HG03469 (cell line): ENCODE results near the gene WDR90.

Experiments
- ATAC-seq: cut with Tn5 transposase; IDR thresholded peaks from one replicate; pipeline ENCODE4 v1.9.1; 2021; ENCODE audit warnings: mild to moderate bottlenecking, moderate library complexity, moderate number of reproducible peaks; ENCODE audit not compliant: unreplicated experiment

Gene WDR90

GRCh38 chr16:658679-659571 is 9.8 kb downstream of the WDR90 start:
- ATAC-seq, result no peak

DNA sequence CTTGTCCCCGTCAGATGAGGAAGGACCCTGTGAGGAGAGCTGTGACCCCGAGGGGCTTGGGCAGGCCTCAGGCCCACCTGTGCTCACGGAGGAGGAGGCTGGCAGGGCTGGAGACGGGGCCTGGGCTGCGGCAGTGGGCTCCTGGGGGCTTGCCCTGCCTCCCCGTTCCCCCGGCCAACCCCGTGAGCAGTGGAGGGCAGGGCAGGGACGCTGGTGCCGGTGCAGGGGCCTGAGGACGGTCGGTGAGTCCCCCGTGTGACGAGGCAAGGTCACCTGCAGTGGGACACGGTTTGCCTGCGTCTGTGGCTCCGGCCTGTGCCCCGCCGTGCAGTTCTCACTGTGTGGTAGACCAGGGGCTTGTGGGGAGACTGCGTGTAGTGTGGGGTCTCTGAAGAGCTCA is 10.5 kb downstream of the WDR90 start:
- no peak for ATAC-seq

DNA sequence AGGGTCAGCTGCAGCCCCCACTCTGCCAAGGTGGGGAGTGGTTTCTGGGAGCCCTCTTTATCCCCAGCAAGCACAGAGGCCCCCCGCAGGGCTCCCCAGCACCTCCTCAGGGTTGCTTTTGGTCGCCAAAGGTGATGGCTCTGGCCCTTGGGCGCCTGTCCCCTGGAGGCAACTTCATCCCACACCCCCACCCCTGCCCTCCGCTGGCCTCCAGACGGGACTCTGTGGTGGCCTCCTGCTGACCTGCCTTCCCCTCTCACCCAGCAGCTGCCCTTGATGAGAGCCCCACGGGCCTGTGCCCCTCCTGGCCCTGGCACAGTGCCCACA is 10.9 kb downstream of the WDR90 start:
- ATAC-seq, result no peak

DNA sequence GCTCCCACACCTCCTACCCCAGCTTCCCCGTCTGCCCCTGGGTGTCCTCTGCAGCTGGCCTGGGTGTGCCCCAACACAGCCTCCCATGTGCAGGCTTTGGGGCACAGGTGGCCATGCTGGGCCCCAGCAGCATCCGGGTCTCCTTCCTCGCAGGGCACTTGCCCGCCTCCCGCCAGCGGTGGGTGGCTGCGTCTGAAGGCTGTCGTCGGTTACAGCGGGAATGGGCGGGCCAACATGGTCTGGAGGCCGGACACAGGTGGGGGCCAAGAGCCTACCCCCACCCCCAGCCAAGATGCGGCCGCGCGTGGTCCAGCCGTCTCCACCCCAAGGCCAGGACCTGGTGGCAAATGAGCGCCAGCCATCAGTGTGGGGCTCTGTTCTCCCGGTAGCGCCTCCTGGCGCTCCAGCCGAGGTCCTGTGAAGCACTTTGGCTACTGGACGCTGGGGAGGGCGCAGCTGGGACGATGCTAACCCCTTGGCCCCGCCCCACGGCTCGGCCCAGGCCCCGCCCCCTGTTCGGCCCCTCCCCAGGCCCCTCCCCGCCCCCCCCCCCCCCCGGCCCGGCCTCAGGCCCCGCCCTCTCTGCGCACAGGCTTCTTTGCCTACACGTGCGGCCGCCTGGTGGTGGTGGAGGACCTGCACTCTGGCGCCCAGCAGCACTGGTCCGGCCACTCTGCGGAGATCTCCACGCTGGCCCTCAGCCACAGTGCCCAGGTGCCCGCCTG is 11.5 kb downstream of the WDR90 start:
- ATAC-seq, result no peak

- no peak for ATAC-seq
Observed at GRCh38 chr16:661184-661821, 12.1 kb downstream of the WDR90 start.

GRCh38 chr16:662095-662494 is 12.9 kb downstream of the WDR90 start:
- ATAC-seq, result no peak

- ATAC-seq, result no peak
Observed at GRCh38 chr16:662597-662996, 13.4 kb downstream of the WDR90 start.

GRCh38 chr16:666572-666971 is 17.4 kb downstream of the WDR90 start:
- ATAC-seq, result no peak

- ATAC-seq, result no peak
Observed at GRCh38 chr16:667113-667779, 18.1 kb downstream of the WDR90 start.

DNA sequence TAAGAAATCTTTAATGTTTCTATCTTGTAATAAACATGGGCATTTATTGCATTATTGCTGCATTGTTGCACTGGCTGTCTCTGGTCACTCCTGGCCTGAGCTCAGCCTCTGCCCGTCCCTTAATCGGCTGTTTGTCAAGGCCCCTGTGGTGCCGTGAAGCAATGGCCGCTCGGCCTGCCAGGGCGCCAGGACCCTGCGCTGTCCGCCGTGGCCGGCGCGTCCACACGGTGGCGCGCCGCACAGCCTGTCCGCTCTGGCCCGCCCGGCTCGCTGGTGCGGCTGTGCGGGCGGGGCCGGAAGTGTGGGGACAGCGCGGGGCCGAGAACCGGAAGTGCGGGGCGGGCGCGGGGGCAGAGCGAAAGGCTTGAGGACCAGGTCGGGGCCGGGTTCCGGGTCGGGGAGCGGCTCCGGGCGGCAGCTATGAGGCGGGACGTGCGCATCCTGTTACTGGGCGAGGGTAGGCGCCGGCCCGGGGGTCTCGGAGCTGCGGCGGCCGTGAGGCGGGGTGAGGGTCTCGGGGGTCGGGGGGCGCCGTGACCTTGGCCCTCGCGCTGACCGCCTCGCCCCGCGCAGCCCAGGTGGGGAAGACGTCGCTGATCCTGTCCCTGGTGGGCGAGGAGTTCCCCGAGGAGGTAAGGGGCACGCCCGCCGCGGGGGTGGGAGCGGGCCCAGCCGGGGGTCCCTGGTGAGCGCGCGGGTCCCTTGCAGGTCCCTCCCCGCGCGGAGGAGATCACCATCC is 18.8 kb downstream of the WDR90 start, which contains the start of gene RHOT2:
Gene RHOT2, plus strand, starts transcription at position 353 of the 739 bp plus-strand sequence. Its CDS starts 68 bp downstream, at position 421.
- ATAC-seq, result peak; percentile 46

DNA sequence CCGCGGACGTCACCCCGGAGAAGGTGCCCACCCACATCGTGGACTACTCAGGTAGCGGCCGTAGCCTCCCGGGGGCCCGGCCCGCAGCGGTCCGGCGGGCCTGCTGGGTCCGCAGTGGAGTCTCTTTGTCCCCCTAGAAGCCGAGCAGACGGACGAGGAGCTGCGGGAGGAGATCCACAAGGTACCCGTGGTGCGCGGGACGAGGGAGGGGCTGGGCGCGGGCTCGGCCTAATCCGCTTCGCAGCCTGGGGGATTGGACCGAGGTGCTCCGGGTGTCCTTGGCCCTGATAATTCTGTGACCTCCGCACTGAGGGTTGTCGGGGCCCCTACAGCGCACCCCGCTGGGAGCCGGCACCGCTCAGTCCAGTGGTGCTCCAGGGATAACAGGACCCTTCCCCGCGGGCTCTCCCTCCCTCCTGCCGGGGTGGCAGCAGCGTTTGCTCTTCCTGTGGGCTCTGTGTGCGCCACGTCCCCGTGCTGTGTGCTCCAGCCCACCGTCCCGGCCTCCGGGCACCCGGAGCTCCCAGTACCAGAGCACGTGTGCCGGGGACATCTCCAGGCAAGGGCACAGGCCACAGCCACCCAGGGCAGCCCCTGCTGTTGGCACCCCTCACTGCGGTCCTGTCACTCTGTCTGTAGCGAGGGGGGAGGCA is 19.5 kb downstream of the WDR90 start:
- no peak for ATAC-seq

- no peak for ATAC-seq
Observed at GRCh38 chr16:669666-670065, 20.5 kb downstream of the WDR90 start.

GRCh38 chr16:670485-671352 is 21.6 kb downstream of the WDR90 start:
- ATAC-seq, result no peak

DNA sequence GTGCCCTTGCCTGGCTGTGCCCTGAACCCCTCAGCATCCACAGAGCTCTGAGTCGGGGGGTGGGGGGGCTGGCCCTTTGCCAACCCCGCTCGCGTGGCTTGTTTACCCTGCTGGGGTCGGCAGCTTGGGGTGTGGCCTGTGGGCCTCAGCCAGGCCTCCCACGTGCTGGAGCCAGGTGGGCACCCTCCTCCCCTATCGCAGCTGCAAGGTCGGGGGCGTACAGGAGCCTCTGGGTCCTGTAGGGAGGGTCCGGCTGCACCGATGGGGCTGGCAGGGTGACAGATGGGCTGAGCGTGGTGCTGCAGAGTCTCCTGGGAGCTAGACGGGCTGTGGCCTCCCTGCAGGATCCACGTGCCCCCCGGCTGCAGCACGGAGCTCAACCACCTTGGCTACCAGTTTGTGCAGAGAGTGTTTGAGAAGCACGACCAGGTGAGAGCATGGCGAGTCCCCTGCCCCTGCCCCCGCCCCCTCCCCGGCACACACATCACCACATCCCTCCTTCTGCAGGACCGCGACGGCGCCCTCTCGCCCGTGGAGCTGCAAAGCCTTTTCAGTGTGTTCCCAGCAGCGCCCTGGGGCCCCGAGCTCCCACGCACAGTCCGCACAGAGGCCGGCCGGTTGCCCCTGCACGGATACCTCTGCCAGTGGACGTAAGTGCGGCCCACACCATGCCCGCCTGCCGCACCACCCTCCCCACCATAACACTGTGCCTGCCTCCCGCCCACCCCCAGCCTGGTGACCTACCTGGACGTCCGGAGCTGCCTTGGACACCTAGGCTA is 22.4 kb downstream of the WDR90 start:
- ATAC-seq, result no peak

DNA sequence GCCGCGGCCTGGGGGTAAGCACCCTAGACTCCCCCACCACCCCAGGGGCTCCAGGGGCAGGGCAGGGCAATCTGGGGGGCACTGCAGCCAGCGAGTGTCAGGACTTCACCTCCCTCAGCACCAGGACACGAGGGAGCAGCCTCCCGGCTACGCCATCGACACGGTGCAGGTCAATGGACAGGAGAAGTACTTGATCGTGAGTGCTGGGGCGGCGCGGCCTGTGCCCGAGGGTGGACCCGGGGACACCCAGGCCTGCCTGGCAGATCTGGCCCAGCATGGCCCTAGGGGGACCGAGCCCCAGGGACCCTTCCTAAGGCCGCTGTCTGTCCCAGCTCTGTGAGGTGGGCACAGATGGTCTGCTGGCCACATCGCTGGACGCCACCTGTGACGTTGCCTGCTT is 23.2 kb downstream of the WDR90 start:
- no peak for ATAC-seq

GRCh38 chr16:672851-673250 is 23.7 kb downstream of the WDR90 start:
- ATAC-seq, result no peak

DNA sequence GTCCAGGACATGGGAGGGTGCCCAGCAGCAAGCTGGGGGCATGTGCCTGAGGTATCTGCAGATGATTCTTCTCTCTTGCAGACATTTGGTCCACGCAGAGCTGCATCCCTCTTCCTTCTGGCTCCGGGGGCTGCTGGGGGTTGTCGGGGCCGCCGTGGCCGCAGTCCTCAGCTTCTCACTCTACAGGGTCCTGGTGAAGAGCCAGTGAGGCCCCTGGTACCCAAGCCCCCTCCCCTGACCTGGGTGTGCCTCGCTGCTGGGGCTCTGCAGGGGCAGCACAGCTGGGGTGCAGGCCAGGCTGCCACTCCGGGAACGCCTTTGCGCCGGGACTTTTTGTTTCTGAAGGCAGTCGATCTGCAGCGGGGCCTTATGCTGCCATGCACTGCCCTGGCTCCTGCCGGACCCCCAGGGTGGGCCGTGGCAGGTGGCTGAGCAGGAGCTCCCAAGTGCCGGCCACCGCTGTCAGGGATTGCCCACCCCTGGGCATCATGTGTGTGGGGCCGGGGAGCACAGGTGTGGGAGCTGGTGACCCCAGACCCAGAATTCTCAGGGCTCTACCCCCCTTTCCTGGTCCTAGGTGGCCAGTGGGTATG is 24.3 kb downstream of the WDR90 start:
- ATAC-seq, result no peak
